ENCODE data around the gene DLG4. TPM values are rescaled to one million over a fixed set of nuclear protein-coding genes. Genes with fewer than 3 reads are reported as not detected.
A peak's percentile ranks its signal among the peaks of the same experiment; 100 is the strongest.

Gene DLG4
- total RNA-seq, 2 donors from 2014 or later: 16.2 to 16.7 TPM

DNA sequence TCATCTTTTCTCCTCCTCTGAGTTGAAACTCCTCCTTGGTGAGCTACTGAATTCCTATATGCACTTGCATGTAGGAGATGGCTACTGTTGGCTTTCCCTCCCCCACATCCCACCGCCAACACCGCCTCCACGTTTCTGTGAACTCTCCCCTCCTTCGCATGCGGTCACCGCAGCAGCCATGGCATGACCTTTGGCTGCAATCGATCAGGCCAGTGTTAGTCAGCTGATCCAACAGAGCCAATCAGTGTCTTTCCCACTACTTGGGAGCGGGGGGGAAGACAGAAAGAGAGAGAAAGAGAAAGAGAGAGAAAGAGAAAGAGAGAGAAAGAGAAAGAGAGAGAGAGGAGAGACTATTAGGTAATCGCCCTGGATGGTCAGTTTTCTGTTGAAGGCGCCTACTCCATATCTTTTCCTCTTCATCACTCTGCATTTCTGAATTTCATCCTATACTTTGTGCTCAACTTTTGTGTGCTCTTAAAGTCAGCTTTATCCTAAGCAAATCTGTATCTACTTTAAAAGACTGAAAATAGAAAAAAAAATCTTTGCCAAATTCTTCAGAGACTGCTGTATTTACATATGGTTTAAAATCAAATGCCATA, 63.2 kb downstream of the DLG4 start:
- H3K27ac Mint-ChIP-seq: no peak overlapping the region
- DNase-seq (no peak), ATAC-seq (replicated peaks in 1 of 2) (no peak)
- no peaks in the 10 kb centered on the region for H3K36me3 Mint-ChIP-seq (ENCODE audit: insufficient read depth in 2 of 2)
- H3K4me1 Mint-ChIP-seq (ENCODE audit: low read depth): no peaks in the 10 kb centered on the region
- no peaks in the 10 kb centered on the region for H3K9me3 Mint-ChIP-seq
- peaks cover 5% of the 10 kb centered on the region for H3K27me3 Mint-ChIP-seq (ENCODE audit: low read depth)
- no peak overlapping the region for H3K4me3 Mint-ChIP-seq

DNA sequence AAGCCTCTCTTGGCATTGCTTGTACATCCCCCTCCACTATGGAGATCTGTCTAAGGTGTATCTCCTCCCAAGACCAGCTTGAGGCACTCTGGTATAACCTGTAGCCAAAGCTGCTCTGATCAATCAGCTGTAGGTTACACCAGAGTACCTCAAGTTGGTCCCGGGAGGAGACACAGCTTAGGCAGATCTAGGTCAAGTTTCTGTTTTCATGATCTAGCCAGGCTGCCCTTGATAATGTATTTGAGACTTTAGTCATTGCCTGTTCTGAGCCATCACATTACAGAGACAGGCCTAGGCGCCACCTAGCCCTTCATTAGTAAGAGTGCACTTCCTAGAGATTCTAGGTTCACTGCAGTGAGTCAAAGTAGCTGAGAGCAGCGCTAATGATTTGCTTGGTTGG, 71.9 kb downstream of the DLG4 start:
- DNase-seq (peak in 1 of 2 donors; percentile 21), ATAC-seq (replicated peaks in 1 of 2) (peak; percentile 39 to 97)
- H3K4me1 Mint-ChIP-seq (ENCODE audit: low read depth): no peaks in the 10 kb centered on the region
- H3K4me3 Mint-ChIP-seq: no peak overlapping the region
- no peaks in the 10 kb centered on the region for H3K36me3 Mint-ChIP-seq (ENCODE audit: insufficient read depth in 2 of 2)
- no peaks in the 10 kb centered on the region for H3K27me3 Mint-ChIP-seq (ENCODE audit: low read depth)
- no peaks in the 10 kb centered on the region for H3K9me3 Mint-ChIP-seq
- H3K27ac Mint-ChIP-seq: no peak overlapping the region

DNA sequence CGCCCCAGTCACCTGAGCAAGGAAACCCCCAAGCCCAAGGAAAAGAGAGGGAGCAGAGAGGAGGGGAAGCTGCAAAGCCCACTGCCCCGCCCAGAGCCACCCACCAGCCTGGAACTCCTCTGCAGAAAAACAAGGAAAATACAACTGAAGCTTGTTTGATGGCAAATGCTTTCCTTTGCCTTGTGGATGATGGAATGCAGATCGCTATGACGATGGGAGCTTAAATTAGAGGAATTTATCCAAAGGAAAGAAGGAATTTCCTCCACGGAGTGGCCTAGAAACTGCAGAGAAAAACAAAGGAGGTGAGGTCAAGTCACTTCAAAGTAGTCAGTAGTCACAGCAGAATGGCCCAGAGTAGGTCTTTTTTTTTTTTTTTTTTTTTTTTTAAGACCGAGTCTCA, 73.5 kb downstream of the DLG4 start:
- no peaks in the 10 kb centered on the region for H3K27me3 Mint-ChIP-seq (ENCODE audit: low read depth)
- no peaks in the 10 kb centered on the region for H3K4me1 Mint-ChIP-seq (ENCODE audit: low read depth)
- no peaks in the 10 kb centered on the region for H3K9me3 Mint-ChIP-seq
- no peaks in the 10 kb centered on the region for H3K36me3 Mint-ChIP-seq (ENCODE audit: insufficient read depth in 2 of 2)
- ATAC-seq (replicated peaks in 1 of 2) (no peak), DNase-seq (no peak)
- H3K27ac Mint-ChIP-seq: no peak overlapping the region
- no peak overlapping the region for H3K4me3 Mint-ChIP-seq

DNA sequence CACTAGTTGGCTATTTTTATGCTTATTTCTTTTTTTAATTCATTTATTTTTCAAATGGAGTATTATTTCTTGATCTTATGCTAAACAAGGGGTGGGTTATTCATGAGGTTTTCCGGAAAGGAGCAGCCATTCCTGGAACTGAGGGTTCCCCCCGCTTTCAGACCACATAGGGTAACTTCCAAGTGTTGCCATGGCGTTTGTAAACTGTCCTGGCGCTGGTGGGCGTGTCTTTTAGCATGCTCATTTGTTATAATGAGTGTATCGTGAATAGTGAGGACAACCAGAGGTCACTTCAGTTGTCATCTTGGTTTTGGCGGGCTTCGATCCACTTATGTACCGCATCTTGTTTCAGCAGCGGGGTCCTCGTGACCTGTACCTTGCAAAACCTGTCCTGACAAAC, 75.4 kb downstream of the DLG4 start:
- Mint-ChIP-seq H3K27ac (no peak overlapping the region), H3K9me3 (no peaks in the 10 kb centered on the region), H3K4me1 (ENCODE audit: low read depth) (no peaks in the 10 kb centered on the region), H3K36me3 (ENCODE audit: insufficient read depth in 2 of 2) (no peaks in the 10 kb centered on the region), H3K4me3 (no peak overlapping the region), H3K27me3 (ENCODE audit: low read depth) (no peaks in the 10 kb centered on the region)
- ATAC-seq (replicated peaks in 1 of 2): no peak
- DNase-seq: no peak

DNA sequence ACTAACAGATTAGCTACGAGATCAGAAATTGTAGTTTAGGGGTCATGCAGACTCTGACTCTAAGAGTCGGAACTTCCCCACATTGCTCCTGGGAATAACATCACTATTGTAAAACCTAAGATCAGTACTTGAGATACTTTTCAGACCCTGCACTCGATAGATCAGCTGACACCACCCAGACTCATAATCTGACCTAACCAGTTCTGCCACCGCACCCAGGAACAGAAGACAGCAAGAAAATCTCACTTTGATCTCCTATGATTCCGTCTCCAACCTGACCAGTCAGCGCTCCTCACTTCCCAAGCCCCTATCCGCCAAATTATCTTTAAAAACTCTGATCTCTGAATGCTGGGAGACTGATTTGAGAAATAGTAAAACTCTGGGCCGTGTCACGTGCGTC, 77.8 kb downstream of the DLG4 start:
- no peak for ATAC-seq (replicated peaks in 1 of 2)
- H3K27me3 Mint-ChIP-seq (ENCODE audit: low read depth): no peaks in the 10 kb centered on the region
- no peak for DNase-seq
- H3K4me3 Mint-ChIP-seq: no peak overlapping the region
- no peaks in the 10 kb centered on the region for H3K36me3 Mint-ChIP-seq (ENCODE audit: insufficient read depth in 2 of 2)
- no peak overlapping the region for H3K27ac Mint-ChIP-seq
- H3K9me3 Mint-ChIP-seq: no peaks in the 10 kb centered on the region
- no peaks in the 10 kb centered on the region for H3K4me1 Mint-ChIP-seq (ENCODE audit: low read depth)

DNA sequence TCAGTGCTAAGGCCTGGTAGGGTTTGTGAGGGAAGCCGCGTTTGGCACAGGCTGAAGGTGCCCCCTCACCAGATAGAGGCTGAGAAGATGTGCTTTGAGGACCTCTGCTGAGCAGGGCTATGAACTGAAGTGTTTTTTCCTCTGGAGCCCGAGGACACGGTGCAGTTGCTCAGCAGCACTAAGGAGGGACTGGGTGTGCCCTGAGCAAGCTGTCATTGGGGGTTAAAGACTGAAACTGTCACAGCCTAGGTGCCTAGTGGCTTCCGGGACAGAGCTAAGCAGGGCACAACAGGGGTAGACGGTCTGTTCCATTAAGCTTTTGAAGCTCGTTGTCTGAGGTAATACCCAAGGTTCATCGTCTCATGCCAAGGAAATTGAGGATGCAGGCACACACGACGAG, 80.2 kb downstream of the DLG4 start:
- Mint-ChIP-seq H3K4me1 (ENCODE audit: low read depth) (no peaks in the 10 kb centered on the region), H3K36me3 (ENCODE audit: insufficient read depth in 2 of 2) (no peaks in the 10 kb centered on the region), H3K27me3 (ENCODE audit: low read depth) (no peaks in the 10 kb centered on the region), H3K4me3 (no peak overlapping the region), H3K9me3 (no peaks in the 10 kb centered on the region), H3K27ac (no peak overlapping the region)
- ATAC-seq (replicated peaks in 1 of 2): no peak
- DNase-seq: no peak

DNA sequence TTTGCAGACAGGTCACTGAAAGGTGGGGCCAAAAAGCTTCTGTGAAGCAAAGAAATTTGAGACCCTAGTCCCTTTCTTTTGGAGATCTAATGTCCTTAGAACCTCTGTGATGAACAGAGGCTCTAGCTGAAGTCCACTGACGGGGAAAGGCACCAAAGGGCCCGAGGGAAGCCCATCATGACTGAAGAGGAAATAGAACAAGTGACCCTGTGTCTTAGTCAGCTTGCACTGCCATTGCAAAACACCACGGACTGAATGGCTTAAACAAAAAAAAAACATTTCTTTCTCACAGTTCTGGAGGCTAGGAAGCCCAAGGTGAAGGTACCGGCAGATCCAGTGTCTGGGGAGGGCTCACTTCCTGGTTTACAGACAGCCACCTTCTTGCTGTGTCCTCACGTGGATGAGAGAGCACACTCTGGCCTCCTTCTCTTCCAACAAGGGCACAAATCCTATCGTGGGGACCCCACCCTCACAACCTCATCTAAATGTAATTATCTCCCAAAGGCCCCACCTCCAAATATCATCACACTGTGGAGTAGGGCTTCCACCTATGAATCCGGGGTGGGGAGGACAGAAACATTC, 80.7 kb downstream of the DLG4 start:
- no peaks in the 10 kb centered on the region for H3K9me3 Mint-ChIP-seq
- peaks cover under 1% of the 10 kb centered on the region for H3K4me1 Mint-ChIP-seq (ENCODE audit: low read depth)
- H3K27ac Mint-ChIP-seq: no peak overlapping the region

DNA sequence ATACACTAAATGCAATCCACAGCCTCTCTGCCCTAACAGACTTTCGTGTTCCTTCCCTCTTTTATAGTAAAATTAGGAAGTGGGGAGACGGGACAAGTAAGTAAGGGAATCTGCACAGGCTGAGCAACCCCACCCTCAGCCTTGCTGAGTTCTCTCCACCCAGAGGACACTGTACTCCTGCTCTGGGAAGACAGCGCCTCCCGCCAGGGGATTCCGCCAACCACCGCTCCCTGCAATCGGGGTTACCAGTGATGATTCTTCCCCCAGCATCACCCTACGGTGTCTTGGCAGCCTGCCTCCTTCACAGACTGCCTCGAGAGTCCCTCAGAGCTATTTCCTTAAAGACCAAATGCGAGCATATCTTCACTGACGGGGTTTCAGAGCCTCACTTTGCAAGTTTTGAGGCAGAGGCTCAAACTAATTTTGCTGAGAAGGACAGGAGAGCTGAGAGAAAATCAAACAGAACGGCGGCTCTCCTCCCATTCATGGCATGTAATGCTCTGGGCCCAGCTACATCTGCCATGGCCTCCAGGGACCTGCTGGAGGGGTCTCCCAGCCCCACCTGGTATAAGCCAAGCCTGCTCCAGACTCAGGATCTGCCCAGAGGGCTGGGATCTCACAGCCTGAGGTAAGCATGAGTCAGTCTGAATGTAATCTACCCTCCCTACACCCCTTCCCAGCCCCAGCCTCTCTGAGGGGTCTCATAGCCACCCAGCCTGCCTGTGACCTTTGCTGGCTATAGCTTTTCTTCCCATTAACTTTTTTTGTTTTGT, 82.3 kb downstream of the DLG4 start:
- DNase-seq (no peak), ATAC-seq (replicated peaks in 1 of 2) (no peak)
- Mint-ChIP-seq H3K36me3 (ENCODE audit: insufficient read depth in 2 of 2) (no peaks in the 10 kb centered on the region), H3K4me3 (no peak overlapping the region), H3K27me3 (ENCODE audit: low read depth) (no peaks in the 10 kb centered on the region), H3K9me3 (no peaks in the 10 kb centered on the region), H3K27ac (no peak overlapping the region), H3K4me1 (ENCODE audit: low read depth) (peaks cover 16% of the 10 kb centered on the region)

More for the DNA sequence above, 80.7 kb downstream of the DLG4 start:
- Mint-ChIP-seq H3K27me3 (ENCODE audit: low read depth) (no peaks in the 10 kb centered on the region), H3K36me3 (ENCODE audit: insufficient read depth in 2 of 2) (no peaks in the 10 kb centered on the region), H3K4me3 (no peak overlapping the region)
- DNase-seq (no peak), ATAC-seq (replicated peaks in 1 of 2) (no peak)

Other genes starting within 250 kb of the DLG4 start
- gene ALOX12, start 223.8 kb downstream of the DLG4 start, total RNA-seq: not detected
- gene RNASEK, start 207.2 kb downstream of the DLG4 start, total RNA-seq: 100 to 1,000 TPM; 127 to 160 TPM
- 1 to 10 TPM; 1.4 to 2.0 TPM for gene BCL6B, start 196.8 kb downstream of the DLG4 start, total RNA-seq
- gene SLC16A13, start 183.8 kb downstream of the DLG4 start, total RNA-seq: 1 to 10 TPM; 5.3 to 5.5 TPM
- gene SLC16A11, start 175.7 kb downstream of the DLG4 start, total RNA-seq: 1 to 10 TPM; 2.0 to 2.9 TPM
- gene CLEC10A, start 139.6 kb downstream of the DLG4 start, total RNA-seq: not detected
- not detected for gene ASGR2, start 105.0 kb downstream of the DLG4 start, total RNA-seq
- 1 to 10 TPM; 1.5 to 2.1 TPM for gene ASGR1, start 40.5 kb downstream of the DLG4 start, total RNA-seq
- 100 to 1,000 TPM; 335 to 386 TPM for gene ACADVL, start 102 bp upstream of the DLG4 start, total RNA-seq
- gene DVL2, start 14.7 kb upstream of the DLG4 start, total RNA-seq: 10 to 100 TPM; 49.5 to 54.8 TPM
- 10 to 100 TPM; 28.9 to 32.2 TPM for gene PHF23, start 19.6 kb upstream of the DLG4 start, total RNA-seq
- 100 to 1,000 TPM; 244 to 246 TPM for gene GABARAP, start 22.6 kb upstream of the DLG4 start, total RNA-seq
- gene CTDNEP1, start 31.9 kb upstream of the DLG4 start, total RNA-seq: 100 to 1,000 TPM; 184 to 186 TPM
- 10 to 100 TPM; 62.1 to 89.5 TPM for gene ELP5, start 32.4 kb upstream of the DLG4 start, total RNA-seq
- 1 to 10 TPM; 1.9 to 3.1 TPM for gene CLDN7, start 42.6 kb upstream of the DLG4 start, total RNA-seq
- gene SLC2A4, start 61.9 kb upstream of the DLG4 start, total RNA-seq: under 1 TPM; 0.07 to 0.17 TPM
- 1 to 10 TPM; 3.6 to 9.5 TPM for gene YBX2, start 74.8 kb upstream of the DLG4 start, total RNA-seq
- 100 to 1,000 TPM; 547 to 594 TPM for gene EIF5A, start 87.8 kb upstream of the DLG4 start, total RNA-seq
- gene GPS2, start 95.5 kb upstream of the DLG4 start, total RNA-seq: 10 to 100 TPM; 50.5 to 50.7 TPM
- 10 to 100 TPM; 35.7 to 37.6 TPM for gene NEURL4, start 109.5 kb upstream of the DLG4 start, total RNA-seq
- gene ACAP1, start 116.7 kb upstream of the DLG4 start, total RNA-seq: 100 to 1,000 TPM; 690 to 708 TPM
- 1 to 10 TPM; 4.9 to 5.5 TPM for gene KCTD11, start 132.3 kb upstream of the DLG4 start, total RNA-seq
- gene TMEM95, start 135.3 kb upstream of the DLG4 start, total RNA-seq: under 1 TPM in 1 of 2 donors, not detected in 1; 0.34 TPM
- gene TNK1, start 161.3 kb upstream of the DLG4 start, total RNA-seq: 1 to 10 TPM; 5.5 to 6.5 TPM
- gene PLSCR3, start 174.7 kb upstream of the DLG4 start, total RNA-seq: 10 to 100 TPM; 60.5 to 62.6 TPM
- gene TMEM256, start 184.3 kb upstream of the DLG4 start, total RNA-seq: 10 to 100 TPM; 64.8 to 88.2 TPM
- 10 to 100 TPM; 17.4 to 19.8 TPM for gene NLGN2, start 188.0 kb upstream of the DLG4 start, total RNA-seq
- under 1 TPM; 0.58 to 0.67 TPM for gene SPEM1, start 200.5 kb upstream of the DLG4 start, total RNA-seq
- not detected for gene SPEM2, start 205.8 kb upstream of the DLG4 start, total RNA-seq
- gene SPEM3, start 209.0 kb upstream of the DLG4 start, total RNA-seq: not detected
- 10 to 100 TPM; 11.3 to 11.7 TPM for gene TMEM102, start 215.6 kb upstream of the DLG4 start, total RNA-seq
- 1 to 10 TPM; 4.9 to 5.3 TPM for gene FGF11, start 219.7 kb upstream of the DLG4 start, total RNA-seq
- gene CHRNB1, start 225.2 kb upstream of the DLG4 start, total RNA-seq: 10 to 100 TPM; 25.5 to 26.8 TPM

Measured in activated T-cell treated with anti-CD3 and anti-CD28 coated beads, Interleukin-2, amount 50 U/mL, for 72 hours (primary cell).